GM04503 (cell line): ENCODE data around the gene AP5M1.
A peak's percentile ranks its signal among the peaks of the same experiment; 100 is the strongest.
"Not testable (repeated sequence)": the region's sequence is repeated elsewhere in the genome, so short reads cannot be mapped to it uniquely, and the experiment has no call there.

Source experiments
- DNase-seq: peaks from one replicate; pipeline ENCODE4 v3.0.0-alpha.2; 2012; ENCODE audit warnings: low read depth

The AP5M1 gene

DNA sequence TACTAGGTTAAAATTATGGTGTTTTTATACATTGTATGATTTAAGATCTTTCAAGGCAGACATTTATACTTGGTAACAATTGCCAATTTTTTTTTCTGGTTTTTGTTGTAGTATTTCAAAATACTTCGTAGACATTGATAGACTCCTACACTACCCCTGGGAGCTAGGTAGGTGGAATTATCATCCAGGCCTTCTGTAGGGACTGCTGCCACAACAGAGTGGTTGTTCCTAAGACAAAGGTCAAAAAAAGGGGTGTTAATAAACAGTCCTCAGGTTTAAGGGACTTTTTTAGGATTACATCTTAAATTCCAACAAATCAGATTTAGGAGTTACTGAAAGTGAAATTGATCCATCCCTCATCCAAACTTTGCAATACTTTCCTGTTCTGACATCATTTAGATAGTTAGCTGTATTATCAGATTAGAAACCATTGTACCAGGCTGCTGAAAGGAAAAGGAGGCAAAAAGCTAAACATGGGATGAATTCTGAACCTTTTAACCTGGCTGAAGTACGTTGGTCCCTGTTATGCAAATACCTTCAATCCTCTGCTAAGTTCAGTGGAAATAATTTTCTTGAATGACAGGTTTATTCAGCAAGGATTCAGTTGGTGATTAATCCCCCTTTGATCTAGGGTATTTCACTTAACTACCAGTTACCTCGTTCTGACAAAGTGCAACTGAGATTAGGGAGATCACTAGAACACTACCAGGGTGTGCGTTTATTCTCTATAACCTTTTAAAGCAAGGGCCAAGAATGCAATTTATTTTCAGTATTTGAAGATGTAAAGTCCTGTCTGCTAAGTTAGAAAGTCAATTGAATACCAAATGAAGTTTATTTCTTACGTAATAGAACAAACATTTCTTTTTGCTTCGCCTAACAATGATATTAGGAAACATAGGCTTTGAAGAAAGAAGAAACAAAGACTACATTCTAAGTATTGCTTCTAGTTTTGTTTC lies 23.2 kb downstream of the AP5M1 start:
- no peak for DNase-seq

GRCh38 chr14:57293866-57294837 lies 25.4 kb downstream of the AP5M1 start:
- no peak for DNase-seq

GRCh38 chr14:57295239-57295638 lies 26.5 kb downstream of the AP5M1 start:
- no peak for DNase-seq

DNA sequence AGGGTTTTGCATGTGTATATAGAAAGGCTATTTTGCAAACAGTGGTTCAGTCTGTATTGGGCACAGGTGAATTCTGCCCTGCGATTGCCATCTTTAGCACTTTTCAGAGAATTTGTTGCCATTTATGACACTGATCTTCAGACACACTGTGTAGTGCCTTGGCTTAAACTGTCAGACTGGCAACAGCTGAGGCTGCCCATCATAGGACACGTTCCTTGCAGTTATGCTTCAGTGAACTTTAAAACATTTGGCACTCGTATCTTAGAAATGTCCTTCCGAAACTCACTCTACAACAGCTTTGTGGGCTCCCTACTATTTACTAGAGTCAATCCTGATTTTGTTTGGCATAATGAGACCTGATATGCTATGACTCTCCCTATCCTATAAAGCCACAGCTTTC lies 29.1 kb downstream of the AP5M1 start:
- no peak for DNase-seq

GRCh38 chr14:57299511-57299910 lies 30.7 kb downstream of the AP5M1 start:
- DNase-seq = no peak

GRCh38 chr14:57302883-57303282 lies 34.1 kb downstream of the AP5M1 start:
- no peak for DNase-seq

- DNase-seq = no peak
These were observed 45.8 kb downstream of the AP5M1 start for GRCh38 chr14:57314396-57315089.

GRCh38 chr14:57317248-57317833 lies 48.6 kb downstream of the AP5M1 start:
- DNase-seq = peak; percentile 14

DNA sequence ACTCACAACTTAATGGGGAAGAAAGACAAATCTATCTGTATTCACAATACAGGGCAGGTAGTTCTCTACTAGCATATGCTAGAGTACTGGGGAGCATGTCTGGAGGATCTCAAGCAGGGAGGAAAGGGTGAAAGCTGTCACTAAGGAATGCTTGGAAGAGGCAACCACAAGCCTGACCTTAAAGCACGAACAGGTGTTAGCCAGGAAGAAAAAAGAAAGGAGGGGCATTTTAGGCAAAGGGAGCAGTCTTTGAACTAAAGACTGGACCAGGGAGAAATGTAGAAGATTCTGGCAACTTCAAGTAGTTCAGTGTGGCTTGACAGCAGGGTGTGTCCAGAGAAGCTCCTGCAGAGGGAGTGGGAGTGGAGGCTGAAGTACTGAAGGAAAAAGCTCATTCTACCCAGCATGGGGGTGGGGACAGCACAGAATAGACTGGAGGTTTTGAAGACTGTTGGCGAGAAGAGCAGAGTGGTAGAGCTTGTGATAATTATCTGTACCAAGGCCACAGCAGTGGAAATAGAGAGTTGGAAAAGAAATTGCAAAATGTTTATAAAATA lies 50.9 kb downstream of the AP5M1 start:
- no peak for DNase-seq

- no peak for DNase-seq
These were observed 55.0 kb downstream of the AP5M1 start for GRCh38 chr14:57323721-57324120.

DNA sequence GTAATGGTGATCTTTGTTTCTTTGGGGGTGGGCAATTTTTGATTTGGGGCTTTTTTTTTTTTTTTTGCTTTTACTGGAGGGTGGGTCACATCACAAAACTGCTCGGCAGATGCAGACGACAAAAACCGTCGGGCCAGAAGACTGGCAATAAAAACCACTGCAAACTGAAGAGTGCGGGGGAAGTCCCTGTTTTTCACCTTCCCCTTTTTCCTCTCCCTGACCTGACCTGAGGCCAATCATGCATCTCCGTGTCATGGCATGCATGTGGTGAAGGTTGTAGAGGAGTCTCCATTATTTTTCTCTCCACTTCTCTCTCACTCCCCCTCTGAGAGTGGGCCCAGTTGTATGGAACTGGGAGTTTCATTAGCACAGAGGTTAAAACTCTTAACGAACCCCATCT lies 57.5 kb downstream of the AP5M1 start:
- no peak for DNase-seq

- no peak for DNase-seq
These were observed 61.1 kb downstream of the AP5M1 start for GRCh38 chr14:57329833-57330232.

DNA sequence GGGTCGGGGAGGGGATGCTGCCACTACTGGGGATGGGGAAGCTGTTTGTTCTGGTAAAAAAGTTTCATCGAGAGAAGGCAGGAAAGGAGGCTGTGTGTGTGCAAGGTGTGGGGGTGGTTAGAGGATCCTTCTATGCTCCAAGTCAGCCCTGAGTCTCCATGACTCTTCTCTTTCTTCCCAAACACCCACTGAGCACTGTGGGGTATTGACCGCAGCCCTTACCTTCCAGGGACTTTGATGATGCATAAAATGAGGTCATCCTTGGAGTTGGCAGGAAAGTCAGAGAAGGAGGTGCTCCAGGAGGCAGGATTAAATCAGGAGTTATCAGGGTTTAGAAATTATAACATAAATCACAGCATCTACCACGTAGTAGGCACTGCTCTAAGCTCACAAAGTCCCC lies 63.7 kb downstream of the AP5M1 start:
- DNase-seq = not testable (repeated sequence)

DNA sequence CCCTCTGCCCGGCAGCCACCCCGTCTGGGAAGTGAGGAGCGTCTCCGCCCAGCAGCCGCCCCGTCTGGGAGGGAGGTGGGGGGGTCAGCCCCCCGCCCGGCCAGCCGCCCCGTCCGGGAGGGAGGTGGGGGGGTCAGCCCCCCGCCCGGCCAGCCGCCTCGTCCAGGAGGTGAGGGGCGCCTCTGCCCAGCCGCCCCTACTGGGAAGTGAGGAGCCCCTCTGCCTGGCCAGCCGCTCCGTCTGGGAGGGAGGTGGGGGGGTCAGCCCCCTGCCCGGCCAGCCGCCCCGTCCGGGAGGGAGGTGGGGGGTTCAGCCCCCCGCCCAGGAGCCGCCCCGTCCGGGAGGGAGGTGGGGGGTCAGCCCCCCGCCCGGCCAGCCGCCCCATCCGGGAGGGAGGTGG lies 65.0 kb downstream of the AP5M1 start:
- not testable (repeated sequence) for DNase-seq

- not testable (repeated sequence) for DNase-seq
These were observed 75.0 kb downstream of the AP5M1 start for GRCh38 chr14:57343545-57344297.

- DNase-seq = no peak
These were observed 76.3 kb downstream of the AP5M1 start for GRCh38 chr14:57345106-57345505.

- DNase-seq = no peak
These were observed 78.0 kb downstream of the AP5M1 start for GRCh38 chr14:57346741-57347140.
